GM20000 (cell line): ENCODE results near the gene C22orf31.

Experiments
- DNase-seq: peaks from one replicate; pipeline ENCODE4 v3.0.0; 2012; ENCODE audit warnings: low spot score
- CTCF ChIP-seq: IDR thresholded peaks from 2 replicates; pipeline ENCODE4 v1.5.1; 2012; ENCODE audit warnings: mild to moderate bottlenecking, control low read depth; ENCODE audit errors: extremely low read depth, missing control alignments

Gene C22orf31

GRCh38 chr22:29081517-29082236, 20.0 kb upstream of the C22orf31 start:
- no peak for DNase-seq
- no peak for TF ChIP-seq CTCF

GRCh38 chr22:29080106-29080975, 18.7 kb upstream of the C22orf31 start:
- DNase-seq, result no peak
- no peak for TF ChIP-seq CTCF

- DNase-seq, result no peak
- no peak for TF ChIP-seq CTCF
These were observed 17.7 kb upstream of the C22orf31 start for GRCh38 chr22:29079218-29079901.

GRCh38 chr22:29078869-29079207, 17.2 kb upstream of the C22orf31 start:
- no peak for DNase-seq
- no peak for TF ChIP-seq CTCF

- no peak for TF ChIP-seq CTCF
- DNase-seq, result no peak
These were observed 16.6 kb upstream of the C22orf31 start for GRCh38 chr22:29078036-29078868.

DNA sequence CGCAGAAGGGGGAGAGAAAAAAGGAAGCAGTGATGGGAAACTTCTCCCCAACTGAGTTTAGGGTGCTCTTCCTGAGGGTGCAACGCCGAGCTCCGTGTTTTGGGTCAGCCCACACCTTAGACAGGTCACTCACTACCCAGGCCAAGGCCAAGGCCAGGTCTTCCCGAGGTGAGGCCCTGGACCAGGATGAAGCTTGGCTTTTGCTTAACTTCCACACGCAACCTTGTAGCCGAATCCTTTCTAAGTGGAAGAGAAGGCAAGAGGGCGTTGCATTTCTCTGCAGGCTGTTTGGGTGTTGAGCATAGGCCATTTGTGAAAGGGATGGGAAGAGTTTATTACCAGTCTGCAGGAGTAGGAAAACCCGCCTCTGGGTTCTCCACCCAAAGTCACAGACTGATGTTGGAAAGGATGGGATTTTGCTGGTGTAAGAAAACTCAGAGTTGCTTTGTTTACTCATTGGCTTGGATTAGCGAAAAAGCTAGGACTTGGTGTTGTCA, 12.7 kb upstream of the C22orf31 start:
- DNase-seq, result no peak
- TF ChIP-seq CTCF, result no peak
